K562 (cell line): ENCODE data around the gene FBXL2. TPM values are rescaled to one million over a fixed set of nuclear protein-coding genes. Genes with fewer than 3 reads are reported as not detected.

Experiments used
- ATAC-seq: fragments of 200-7000 bp; cut with Tn5 transposase; 3 replicates; pipeline ENCODE4 v1.9.1; 2020; ENCODE audit warnings: moderate library complexity
- BruUV-seq: library from RNA; stranded (reverse); fragments of 400-500 nt; replicated peaks from 2 replicates; lab custom pipeline; 2021; lab: Mats Ljungman, UMichigan
- CTCF ChIA-PET: fragments of 300-600 bp; formaldehyde crosslinking; extraction: SDS; loops from one replicate; lab custom pipeline; 2021; ENCODE audit warnings: low intra/inter-chr PET ratio; lab: Yijun Ruan, JAX
- POLR2A ChIA-PET: fragments of 300-600, 350-650 bp; sonication (Branson Sonifier 250); formaldehyde crosslinking; extraction: SDS; loops from one replicate; lab custom pipeline; 2021; ENCODE audit warnings: antibody characterized with exemption, inconsistent platforms; lab: Yijun Ruan, JAX
- DNase-seq, 4 experiments: peaks; one replicate each; pipeline versions ENCODE4 v3.0.0 to v3.0.0-alpha.2; 2011 to 2018; ENCODE audit warnings: low spot score in 3 of 4, mixed read lengths in 3 of 4; ENCODE audit errors: extremely low read depth in 1 of 4
- FAIRE-seq: peaks from 2 replicates; lab custom pipeline; 2011; peaks lifted over from hg19 to GRCh38; lab: Jason Lieb, UNC
- H2AFZ ChIP-seq: 2 replicates; pipeline ENCODE4 v1.6.0; 2011; ENCODE audit warnings: low read depth, low read length, control low read depth, inconsistent platforms
- H3K27ac ChIP-seq: fragments of 200-600 bp; 3 replicates; pipeline ENCODE4 v1.8.0; 2011; ENCODE audit warnings: low read depth, mild to moderate bottlenecking, control low read depth, inconsistent platforms, low read length, moderate library complexity, mixed read lengths; ENCODE audit errors: extremely low read depth
- H3K27me3 ChIP-seq, 2 experiments: fragments of 300-600 bp in 1 of 2; 2 replicates in 1 of 2; 3 replicates in 1 of 2; pipeline versions ENCODE4 v1.6.0 to v1.8.0; 2011; ENCODE audit warnings: inconsistent platforms in 2 of 2, low read length in 2 of 2, mild to moderate bottlenecking in 1 of 2, mixed read lengths in 1 of 2, moderate library complexity in 1 of 2; ENCODE audit not compliant: control insufficient read depth in 2 of 2, insufficient read depth in 2 of 2
- H3K36me3 ChIP-seq: fragments of 300-600 bp; 3 replicates; pipeline ENCODE4 v1.8.0; 2011; ENCODE audit warnings: mild to moderate bottlenecking, low read length, inconsistent platforms; ENCODE audit not compliant: control insufficient read depth, insufficient read depth
- H3K4me1 ChIP-seq, 2 experiments: fragments of 200-600 bp in 1 of 2; replicated peaks in 1 of 2; 2 replicates in 1 of 2; 3 replicates in 1 of 2; pipeline versions ENCODE4 v1.5.1 to v1.8.0; 2011; ENCODE audit warnings: inconsistent platforms in 2 of 2, low read length in 2 of 2, mild to moderate bottlenecking in 1 of 2, mixed read lengths in 1 of 2, moderate library complexity in 1 of 2; ENCODE audit not compliant: control insufficient read depth in 2 of 2, insufficient read depth in 2 of 2
- H3K4me2 ChIP-seq: 2 replicates; pipeline ENCODE4 v1.6.1; 2011; ENCODE audit warnings: low read length, control low read depth, inconsistent platforms, mixed read lengths; ENCODE audit not compliant: insufficient read depth
- H3K4me3 ChIP-seq: fragments of 200-600 bp; sonication (generic), shearing (Covaris generic); 2 replicates; pipeline ENCODE4 v1.5.1; 2016; ENCODE audit warnings: control low read depth, inconsistent platforms
- H3K79me2 ChIP-seq: fragments of 200-600 bp; 3 replicates; pipeline ENCODE4 v1.8.0; 2011; ENCODE audit warnings: low read length, inconsistent platforms; ENCODE audit not compliant: control insufficient read depth, insufficient read depth
- H3K9ac ChIP-seq, 2 experiments: 2 replicates each; pipeline versions ENCODE4 v1.6.0 to v1.6.1; 2011; ENCODE audit warnings: low read depth in 2 of 2, low read length in 2 of 2, control low read depth in 1 of 2, inconsistent platforms in 1 of 2, mild to moderate bottlenecking in 1 of 2, mixed read lengths in 1 of 2; ENCODE audit not compliant: insufficient read depth in 1 of 2
- H3K9me1 ChIP-seq: one replicate; pipeline ENCODE4 v1.6.0; 2011; ENCODE audit warnings: inconsistent platforms, mild to moderate bottlenecking, low read length, moderate library complexity; ENCODE audit not compliant: control insufficient read depth, insufficient read depth
- H3K9me3 ChIP-seq: replicated peaks from 2 replicates; pipeline ENCODE4 v1.5.1; 2011; ENCODE audit warnings: low read depth, low read length, inconsistent platforms; ENCODE audit not compliant: control insufficient read depth, insufficient read depth
- H4K20me1 ChIP-seq: replicated peaks from 2 replicates; pipeline ENCODE4 v1.6.1; 2011; ENCODE audit warnings: low read length, inconsistent platforms, mixed read lengths; ENCODE audit not compliant: control insufficient read depth, insufficient read depth
- ARNT ChIP-seq, 2 experiments: fragments of 450-650 bp; IDR thresholded peaks; 2 replicates each; pipeline ENCODE4 v1.6.1; 2016; ENCODE audit warnings: mild to moderate bottlenecking in 1 of 2
- EHMT2 ChIP-seq: fragments of 450-650 bp; IDR thresholded peaks from 2 replicates; pipeline ENCODE4 v1.6.1; 2018; ENCODE audit warnings: antibody characterized with exemption
- GATAD2B ChIP-seq: fragments of 450-650 bp; IDR thresholded peaks from 2 replicates; pipeline ENCODE4 v1.6.1; 2017; ENCODE audit warnings: mild to moderate bottlenecking, borderline replicate concordance
- HDAC3 ChIP-seq: fragments of 450-650 bp; IDR thresholded peaks from 2 replicates; pipeline ENCODE4 v1.6.1; 2018; ENCODE audit warnings: borderline replicate concordance, mild to moderate bottlenecking, moderate library complexity; ENCODE audit not compliant: partially characterized antibody
- HSF4 ChIP-seq: fragments of 250-450 bp; sonication (Bioruptor Pico); IDR thresholded peaks from 2 replicates; pipeline ENCODE4 v2.1.2; 2022; ENCODE audit warnings: mild to moderate bottlenecking, moderate library complexity, borderline replicate concordance
- PRPF4 ChIP-seq: fragments of 200-400 bp; formaldehyde crosslinking; IDR thresholded peaks from one replicate; pipeline ENCODE4 v1.6.1; 2017; ENCODE audit warnings: low read length, low read depth, mild to moderate bottlenecking; ENCODE audit not compliant: insufficient read depth, poor library complexity, severe bottlenecking
- SETDB1 ChIP-seq: IDR thresholded peaks from one replicate; pipeline ENCODE4 v1.6.1; 2012; ENCODE audit warnings: low read length, control low read depth, inconsistent platforms
- SMARCA5 ChIP-seq: fragments of 450-650 bp; IDR thresholded peaks from 2 replicates; pipeline ENCODE4 v1.6.1; 2016
- TOE1 ChIP-seq, 2 experiments: fragments of 450-650 bp in 1 of 2; sonication (generic) in 1 of 2; formaldehyde crosslinking in 1 of 2; IDR thresholded peaks; 2 replicates each; pipeline versions ENCODE4 v1.7.1 to v1.8.0; 2016 to 2022; ENCODE audit warnings: borderline replicate concordance in 2 of 2, mild to moderate bottlenecking in 2 of 2, antibody characterized with exemption in 1 of 2, inconsistent platforms in 1 of 2, low read depth in 1 of 2, missing genetic modification reagents in 1 of 2, moderate library complexity in 1 of 2
- XRCC3 ChIP-seq: fragments of 450-650 bp; IDR thresholded peaks from 2 replicates; pipeline ENCODE4 v1.6.1; 2017; ENCODE audit warnings: mild to moderate bottlenecking, moderate library complexity
- ZFP30 ChIP-seq: fragments of 250-450 bp; sonication (Bioruptor Pico); IDR thresholded peaks from 2 replicates; pipeline ENCODE4 v1.8.0; 2022; ENCODE audit warnings: moderate library complexity, mild to moderate bottlenecking, inconsistent platforms, borderline replicate concordance
- ZNF121 ChIP-seq: sonication (generic); formaldehyde crosslinking; conservative IDR thresholded peaks from 2 replicates; pipeline ENCODE4 v1.8.0; 2022; ENCODE audit warnings: missing genetic modification reagents
- ZNF57 ChIP-seq: fragments of 450-650 bp; formaldehyde crosslinking; IDR thresholded peaks from 2 replicates; pipeline ENCODE4 v1.4.0; 2020; ENCODE audit warnings: mild to moderate bottlenecking, moderate library complexity
- ZNF583 ChIP-seq: fragments of 250-450 bp; sonication (Bioruptor Pico); IDR thresholded peaks from 2 replicates; pipeline ENCODE4 v1.4.0; 2020
- ZNF76 ChIP-seq: fragments of 250-450 bp; sonication (Bioruptor Pico); IDR thresholded peaks from 2 replicates; pipeline ENCODE4 v1.4.0; 2020; ENCODE audit warnings: mild to moderate bottlenecking, moderate library complexity, borderline replicate concordance
- WGBS: fragments of 100-300 bp; shearing (Covaris generic); methylation state at CpG from one replicate; pipeline ENCODE4 v1.1.6; 2016; ENCODE audit warnings: low coverage, mixed read lengths; ENCODE audit not compliant: insufficient coverage; ENCODE audit errors: missing lambda C conversion rate; 5-methylcytosine and 5-hydroxymethylcytosine counted together
- in situ Hi-C: fragments of 300-500 bp; cut with MboI; formaldehyde crosslinking; loops from 4 replicates; pipeline ENCODE4 v1.15.0; 2018; ENCODE audit warnings: inconsistent platforms, mixed read lengths
- intact Hi-C: fragments of 100-400 bp; cut with micrococcal nuclease; formaldehyde crosslinking; loops from 2 replicates; pipeline ENCODE4 v1.14.2; 2022
- polyA plus RNA-seq, 8 experiments: library from polyadenylated mRNA; depleted of rRNA in 4 of 8; stranded (reverse) in 5 of 8; unstranded in 3 of 8; fragments of >200 nt; fragmentation: Nextera tagmentation in 2 of 8; fragmentation: Illumina TruSeq in 1 of 8; extraction: Ambion mirVana in 2 of 8; extraction: Trizol in 1 of 8; gene quantifications; 2 replicates each; pipeline versions ENCODE4 v1.2.1 to v1.2.3, GENCODE V29; 2011 to 2014; ENCODE audit warnings: inconsistent platforms in 1 of 8, missing spikeins in 1 of 8
- total RNA-seq, 7 experiments: library from RNA; depleted of rRNA in 6 of 7; stranded (reverse); fragments of >200 nt in 6 of 7; fragmentation: Illumina TruSeq in 2 of 7; extraction: Trizol in 2 of 7; gene quantifications; 2 replicates each; pipeline versions ENCODE4 v1.2.1 to v1.2.3, GENCODE V29; 2011 to 2021; ENCODE audit warnings: low replicate concordance in 1 of 7
- TF ChIP-seq, protein P1 (sequence below): fragments of 250-450 bp; sonication (Bioruptor Pico); IDR thresholded peaks from 2 replicates; pipeline ENCODE4 v1.5.0; 2022; ENCODE audit warnings: mild to moderate bottlenecking
- TF ChIP-seq, protein P2 (sequence below), 2 experiments: fragments of 450-650 bp; conservative IDR thresholded peaks; 2 replicates each; pipeline ENCODE4 v1.6.1; 2017; ENCODE audit warnings: mild to moderate bottlenecking in 2 of 2, moderate library complexity in 2 of 2
- TF ChIP-seq, protein P3 (sequence below): fragments of 450-650 bp; IDR thresholded peaks from one replicate; pipeline ENCODE4 v1.6.1; 2018; ENCODE audit warnings: mild to moderate bottlenecking, moderate library complexity; ENCODE audit not compliant: partially characterized antibody

FBXL2 gene
- total and polyA plus RNA-seq, 9 of the 15 experiments (the other 6 are each of a cell fraction or from before 2014, with no cell fraction given), result 1.3 to 6.9 (median 1.9) TPM

DNA sequence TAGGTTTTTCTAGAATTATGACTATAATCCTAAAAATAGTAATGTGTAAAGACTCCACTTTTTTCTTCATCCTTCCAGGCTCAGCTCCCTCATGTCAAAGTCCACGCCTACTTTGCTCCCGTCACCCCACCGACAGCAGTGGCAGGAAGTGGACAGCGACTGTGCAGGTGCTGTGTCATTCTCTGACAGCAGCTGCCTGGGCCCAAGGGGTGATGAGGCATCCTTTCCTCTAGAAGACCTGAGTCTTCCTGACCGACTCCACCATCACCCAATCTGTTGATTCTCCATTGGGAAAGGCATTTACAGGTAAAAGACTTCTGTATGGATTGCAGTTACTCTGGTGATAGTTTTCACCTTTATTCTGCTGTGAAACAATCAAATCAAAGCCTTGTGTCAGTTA is 108.2 kb downstream of the FBXL2 start:
- intact Hi-C loops, result loop anchor here (2.0 kb wide), 1 partner anchor 331 kb away; no protein-coding TSS in a partner anchor
- ChIA-PET POLR2A (interaction anchor here (0.5 to 2.1 kb wide), 11 partner anchors 10 to 450 kb away, joined by 3 to 14 read pairs (median 3); no protein-coding TSS in a partner anchor), CTCF (interaction anchor here (0.6 kb wide), 1 partner anchor 269 kb away, joined by 3 read pairs; no protein-coding TSS in a partner anchor)
- TF ChIP-seq, protein P1, sequence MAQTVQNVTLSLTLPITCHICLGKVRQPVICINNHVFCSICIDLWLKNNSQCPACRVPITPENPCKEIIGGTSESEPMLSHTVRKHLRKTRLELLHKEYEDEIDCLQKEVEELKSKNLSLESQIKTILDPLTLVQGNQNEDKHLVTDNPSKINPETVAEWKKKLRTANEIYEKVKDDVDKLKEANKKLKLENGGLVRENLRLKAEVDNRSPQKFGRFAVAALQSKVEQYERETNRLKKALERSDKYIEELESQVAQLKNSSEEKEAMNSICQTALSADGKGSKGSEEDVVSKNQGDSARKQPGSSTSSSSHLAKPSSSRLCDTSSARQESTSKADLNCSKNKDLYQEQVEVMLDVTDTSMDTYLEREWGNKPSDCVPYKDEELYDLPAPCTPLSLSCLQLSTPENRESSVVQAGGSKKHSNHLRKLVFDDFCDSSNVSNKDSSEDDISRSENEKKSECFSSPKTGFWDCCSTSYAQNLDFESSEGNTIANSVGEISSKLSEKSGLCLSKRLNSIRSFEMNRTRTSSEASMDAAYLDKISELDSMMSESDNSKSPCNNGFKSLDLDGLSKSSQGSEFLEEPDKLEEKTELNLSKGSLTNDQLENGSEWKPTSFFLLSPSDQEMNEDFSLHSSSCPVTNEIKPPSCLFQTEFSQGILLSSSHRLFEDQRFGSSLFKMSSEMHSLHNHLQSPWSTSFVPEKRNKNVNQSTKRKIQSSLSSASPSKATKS (CRISPR knock-in tag), result no peak
- TF ChIP-seq ZNF121 (CRISPR knock-in tag) (no peak), ZFP30 (CRISPR knock-in tag) (no peak), TOE1 (IDR thresholded peaks at IDR 0.05; ENCODE audit: borderline replicate concordance) (no peak), TOE1 (CRISPR knock-in tag; IDR thresholded peaks at IDR 0.05; ENCODE audit: borderline replicate concordance, low read depth) (no peak), PRPF4 (no peak), ARNT (IDR thresholded peaks at IDR 0.05) (no peak), ZNF583 (no peak), GATAD2B (0 out of 2 replicates have a peak, but pooled peaks have one; percentile 9), HSF4 (CRISPR knock-in tag) (no peak), HDAC3 (no peak), ZNF57 (CRISPR knock-in tag) (no peak), EHMT2 (peak; percentile 86), SMARCA5 (no peak), SETDB1 (no peak), ZNF76 (CRISPR knock-in tag) (no peak), XRCC3 (no peak)
- TF ChIP-seq, protein P2, sequence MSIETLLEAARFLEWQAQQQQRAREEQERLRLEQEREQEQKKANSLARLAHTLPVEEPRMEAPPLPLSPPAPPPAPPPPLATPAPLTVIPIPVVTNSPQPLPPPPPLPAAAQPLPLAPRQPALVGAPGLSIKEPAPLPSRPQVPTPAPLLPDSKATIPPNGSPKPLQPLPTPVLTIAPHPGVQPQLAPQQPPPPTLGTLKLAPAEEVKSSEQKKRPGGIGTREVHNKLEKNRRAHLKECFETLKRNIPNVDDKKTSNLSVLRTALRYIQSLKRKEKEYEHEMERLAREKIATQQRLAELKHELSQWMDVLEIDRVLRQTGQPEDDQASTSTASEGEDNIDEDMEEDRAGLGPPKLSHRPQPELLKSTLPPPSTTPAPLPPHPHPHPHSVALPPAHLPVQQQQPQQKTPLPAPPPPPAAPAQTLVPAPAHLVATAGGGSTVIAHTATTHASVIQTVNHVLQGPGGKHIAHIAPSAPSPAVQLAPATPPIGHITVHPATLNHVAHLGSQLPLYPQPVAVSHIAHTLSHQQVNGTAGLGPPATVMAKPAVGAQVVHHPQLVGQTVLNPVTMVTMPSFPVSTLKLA (conservative IDR thresholded peaks at IDR 0.05), result peak; percentile 32 to 59; a peak in 1 of 4 replicates
- TF ChIP-seq, protein P3, sequence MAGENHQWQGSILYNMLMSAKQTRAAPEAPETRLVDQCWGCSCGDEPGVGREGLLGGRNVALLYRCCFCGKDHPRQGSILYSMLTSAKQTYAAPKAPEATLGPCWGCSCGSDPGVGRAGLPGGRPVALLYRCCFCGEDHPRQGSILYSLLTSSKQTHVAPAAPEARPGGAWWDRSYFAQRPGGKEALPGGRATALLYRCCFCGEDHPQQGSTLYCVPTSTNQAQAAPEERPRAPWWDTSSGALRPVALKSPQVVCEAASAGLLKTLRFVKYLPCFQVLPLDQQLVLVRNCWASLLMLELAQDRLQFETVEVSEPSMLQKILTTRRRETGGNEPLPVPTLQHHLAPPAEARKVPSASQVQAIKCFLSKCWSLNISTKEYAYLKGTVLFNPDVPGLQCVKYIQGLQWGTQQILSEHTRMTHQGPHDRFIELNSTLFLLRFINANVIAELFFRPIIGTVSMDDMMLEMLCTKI, result no peak

More for the DNA sequence above, 108.2 kb downstream of the FBXL2 start:
- FAIRE-seq (peak; percentile 94), DNase-seq (peak; percentile 63 to 89 (median 76)), ATAC-seq (peak; percentile 99)
- H3K79me2 ChIP-seq, result no peaks in the 10 kb centered on the region
- no peaks in the 10 kb centered on the region for H3K9me1 ChIP-seq
- 0 out of 2 replicates have a peak overlapping the region, but pooled peaks have one; percentile 18 for H2AFZ ChIP-seq
- H3K27ac ChIP-seq, result peak overlapping the region; percentile 69
- H3K27me3 ChIP-seq, result no peaks in the 10 kb centered on the region
- H3K4me1 ChIP-seq, result peaks cover 0 to 15% of the 10 kb centered on the region in 2 experiments; a peak in 3 of 5 replicates
- no peaks in the 10 kb centered on the region for H3K9me3 ChIP-seq
- BruUV-seq, result no TSS peak
- no peak overlapping the region for H3K4me3 ChIP-seq
- H3K4me2 ChIP-seq, result peak overlapping the region; percentile 17; the same call in 1 of the 2 replicates
- in situ Hi-C loops, result no loop called here
- 16% methylated on average over 5 of the region's 5 CpGs for WGBS
- peaks cover 48% of the 10 kb centered on the region for H3K36me3 ChIP-seq
- no peaks in the 10 kb centered on the region for H4K20me1 ChIP-seq
- H3K9ac ChIP-seq, result peak overlapping the region in 1 of 2 experiments; percentile 43; a peak in 1 of 4 replicates
